ENCODE measurements around the gene TMC7.
"Not testable (repeated sequence)": the region's sequence is repeated elsewhere in the genome, so short reads cannot be mapped to it uniquely, and the experiment has no call there.

Gene TMC7

DNA sequence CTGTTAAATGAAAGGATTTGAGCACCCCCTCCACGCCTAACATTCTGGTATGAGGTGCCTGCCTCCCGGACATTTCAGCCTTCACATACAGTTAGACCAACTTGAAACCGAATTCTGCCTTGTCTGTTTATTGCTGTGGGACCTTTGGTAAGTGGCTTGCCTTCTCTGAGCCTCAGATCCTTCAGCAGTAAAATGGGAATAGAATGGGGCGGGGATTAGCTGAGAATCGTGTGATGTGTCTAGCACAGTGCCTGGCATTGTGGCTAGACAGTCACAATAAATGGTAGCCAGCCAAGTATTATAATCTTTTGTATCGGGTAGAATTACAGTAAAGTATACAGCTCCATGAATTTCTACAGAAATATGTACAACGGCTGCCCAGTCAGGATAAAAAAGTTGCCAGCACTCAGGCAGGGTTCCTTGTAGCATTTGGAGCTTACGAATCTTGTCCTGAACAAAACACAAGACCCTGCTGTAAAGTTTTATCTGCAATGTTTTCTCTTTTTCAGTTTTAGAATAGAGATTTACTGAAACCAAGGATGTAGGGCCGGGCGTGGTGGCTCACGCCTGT, 786 bp downstream of the TMC7 start:
- no peak for DNase-seq

- not testable (repeated sequence) for DNase-seq
These were observed 1.5 kb downstream of the TMC7 start for GRCh38 chr16:18985256-18985655.

DNA sequence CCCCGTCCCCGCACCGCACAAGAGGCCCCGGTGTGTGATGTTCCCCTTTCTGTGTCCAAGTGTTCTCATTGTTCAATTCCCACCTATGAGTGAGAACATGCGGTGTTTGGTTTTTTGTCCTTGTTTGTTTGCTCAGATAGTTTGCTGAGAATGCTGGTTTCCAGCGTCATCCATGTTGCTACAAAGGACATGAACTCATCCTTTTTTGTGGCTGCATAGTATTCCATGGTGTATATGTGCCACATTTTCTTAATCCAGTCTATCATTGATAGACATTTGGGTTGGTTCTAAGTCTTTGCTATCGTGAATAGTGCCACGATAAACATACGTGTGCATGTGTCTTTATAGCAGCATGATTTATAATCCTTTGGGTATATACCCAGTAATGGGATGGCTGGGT, 8.0 kb downstream of the TMC7 start:
- DNase-seq = not testable (repeated sequence)

GRCh38 chr16:18993531-18993930, 9.8 kb downstream of the TMC7 start:
- DNase-seq = not testable (repeated sequence)

GRCh38 chr16:18994181-18994580, 10.4 kb downstream of the TMC7 start:
- not testable (repeated sequence) for DNase-seq

GRCh38 chr16:18995406-18995805, 11.7 kb downstream of the TMC7 start:
- DNase-seq = not testable (repeated sequence)

DNA sequence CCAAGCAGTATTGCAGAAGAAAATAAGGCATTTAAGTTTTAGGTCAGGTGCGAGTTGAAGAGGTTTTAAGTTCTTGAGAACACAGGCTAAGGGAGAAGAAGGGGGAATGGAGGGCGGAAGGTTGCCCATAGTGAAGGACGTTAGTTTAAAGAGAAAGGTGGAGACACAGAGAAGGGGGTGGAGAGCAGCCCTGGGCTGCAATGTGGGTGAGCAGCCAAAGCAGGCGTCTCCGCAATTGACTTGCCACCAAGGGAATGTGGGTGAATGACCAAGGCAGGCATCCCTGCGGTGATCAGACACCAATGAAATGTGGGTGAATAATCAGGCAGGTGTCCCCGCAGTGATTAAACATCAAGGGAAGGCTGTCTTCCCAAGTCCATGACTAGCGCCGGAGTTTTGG, 12.8 kb downstream of the TMC7 start:
- not testable (repeated sequence) for DNase-seq

GRCh38 chr16:18997001-18997400, 13.3 kb downstream of the TMC7 start:
- DNase-seq = not testable (repeated sequence)

DNA sequence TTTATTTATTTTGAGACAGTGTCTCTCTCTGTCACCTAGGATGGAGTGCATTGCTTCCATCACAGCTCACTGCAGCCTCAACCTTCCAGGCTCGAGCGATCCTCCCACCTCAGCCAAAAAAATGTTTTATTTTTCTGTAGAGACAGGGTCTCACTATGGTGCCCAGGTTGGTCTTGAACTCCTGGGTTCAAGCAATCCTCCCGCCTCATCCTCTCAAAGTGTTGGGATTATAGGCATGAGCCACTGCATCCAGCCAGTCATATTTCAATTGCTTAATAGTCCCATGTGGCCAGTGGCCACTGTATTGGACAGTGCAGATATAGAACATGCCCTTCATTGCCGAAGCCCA, 15.3 kb downstream of the TMC7 start:
- no peak for DNase-seq

- no peak for DNase-seq
These were observed 18.1 kb downstream of the TMC7 start for GRCh38 chr16:19001788-19002187.

DNA sequence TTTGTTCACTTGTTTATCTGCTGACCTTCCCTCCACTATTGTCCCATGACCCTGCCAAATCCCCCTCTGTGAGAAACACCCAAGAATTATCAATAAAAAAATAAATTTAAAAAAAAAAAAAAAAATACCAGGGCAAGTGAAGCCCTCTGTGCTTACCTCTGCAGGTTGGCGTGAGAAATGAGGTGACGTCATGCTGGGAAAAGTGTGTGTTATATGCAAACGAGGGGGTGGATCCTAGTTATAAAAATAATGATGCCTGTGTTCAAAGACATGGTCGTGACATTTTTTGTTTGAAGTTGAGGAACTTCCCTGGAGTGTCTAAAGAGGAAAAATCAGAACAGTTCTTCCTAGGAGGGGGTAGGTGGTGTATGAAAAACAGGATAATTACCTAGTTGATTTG, 20.2 kb downstream of the TMC7 start:
- no peak for DNase-seq

GRCh38 chr16:19005561-19006445, 22.1 kb downstream of the TMC7 start:
- DNase-seq = no peak

DNA sequence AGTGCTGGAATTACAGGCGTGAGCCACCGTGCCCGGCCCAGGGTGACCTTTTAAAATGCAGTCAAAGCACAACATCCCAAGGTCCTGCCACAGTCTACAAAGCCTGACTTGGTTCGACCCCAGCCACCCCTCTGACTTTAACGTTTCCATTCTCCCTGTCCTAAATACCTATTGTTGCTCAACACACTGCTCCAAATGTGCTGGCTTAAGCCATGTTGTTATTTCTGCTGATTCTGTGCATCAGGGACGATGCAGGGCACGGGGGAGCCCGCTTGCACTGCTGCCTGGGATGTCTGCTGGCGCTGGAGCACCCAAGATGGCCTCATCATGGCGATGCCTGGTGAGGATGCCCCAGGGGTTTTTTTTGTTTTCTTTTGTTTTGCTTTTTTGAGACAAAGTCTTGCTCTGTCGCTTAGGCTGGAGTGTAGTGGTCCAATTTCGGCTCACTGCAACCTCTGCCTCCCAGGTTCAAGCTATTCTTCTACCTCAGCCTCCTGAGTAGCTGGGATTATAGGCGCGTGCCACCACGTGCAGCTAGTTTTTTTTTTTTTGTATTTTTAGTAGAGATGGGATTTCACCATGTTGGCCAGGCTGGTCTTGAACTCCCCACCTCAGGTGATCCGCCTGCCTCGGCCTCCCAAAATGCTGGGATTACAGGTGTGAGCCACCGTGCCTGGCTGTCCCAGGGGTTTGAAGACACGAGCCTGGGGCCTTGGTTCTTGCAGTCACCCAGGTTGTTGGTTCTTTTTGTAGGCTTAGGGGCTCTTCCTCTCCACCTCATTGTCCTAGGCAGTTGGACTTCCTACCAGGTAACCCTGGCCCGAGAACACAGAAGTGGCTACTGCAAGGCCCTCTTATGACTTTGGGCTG, 22.9 kb downstream of the TMC7 start:
- DNase-seq = no peak

GRCh38 chr16:19008245-19009169, 24.8 kb downstream of the TMC7 start:
- no peak for DNase-seq

GRCh38 chr16:19011169-19011731, 27.5 kb downstream of the TMC7 start:
- no peak for DNase-seq

GRCh38 chr16:19014461-19014860, 30.7 kb downstream of the TMC7 start:
- DNase-seq = no peak

- DNase-seq = no peak
These were observed 33.4 kb downstream of the TMC7 start for GRCh38 chr16:19017179-19017578.

DNA sequence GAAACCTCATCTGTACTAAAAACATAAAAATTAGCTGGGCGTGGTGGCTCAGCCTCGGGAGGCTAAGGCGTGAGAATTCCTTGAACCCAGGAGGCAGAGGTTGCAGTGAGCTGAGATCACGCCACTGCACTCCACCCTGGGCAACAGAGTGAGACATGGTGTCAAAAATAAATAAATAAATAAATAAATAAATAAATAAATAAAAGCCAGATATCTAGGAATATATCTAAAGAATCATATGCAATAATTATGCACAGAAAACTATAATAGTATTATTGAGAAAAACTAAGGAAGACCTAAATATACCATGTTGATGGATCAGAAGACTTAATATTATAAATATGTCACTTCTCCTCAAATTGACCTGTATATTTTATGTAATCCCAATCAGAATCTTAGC, 37.0 kb downstream of the TMC7 start:
- DNase-seq = no peak

GRCh38 chr16:19021747-19022146, 38.0 kb downstream of the TMC7 start:
- no peak for DNase-seq

DNA sequence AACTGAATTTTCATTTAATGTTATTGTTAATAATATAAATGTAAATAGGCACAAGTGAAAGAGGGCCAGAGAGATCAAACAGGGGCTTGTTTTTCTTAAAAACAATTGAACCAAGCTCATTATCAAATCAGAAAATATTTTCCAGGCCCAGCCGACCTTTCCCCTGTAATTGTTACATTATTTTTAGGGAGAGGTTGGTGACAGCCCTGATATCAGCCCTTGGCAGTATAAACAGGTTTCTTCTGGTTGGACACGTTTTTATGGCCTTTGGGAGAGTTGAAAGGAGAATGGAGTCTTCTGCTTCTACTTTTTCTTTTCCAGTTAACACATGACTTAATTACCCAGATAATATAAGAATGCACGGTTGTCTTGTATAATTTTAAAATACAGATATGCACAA, 43.7 kb downstream of the TMC7 start:
- no peak for DNase-seq

GRCh38 chr16:19029980-19030379, 46.2 kb downstream of the TMC7 start:
- DNase-seq = no peak

GRCh38 chr16:19031738-19032137, 48.0 kb downstream of the TMC7 start:
- DNase-seq = no peak

All from CD4-positive, alpha-beta T cell treated with Interleukin-21 for 1 hour (primary cell).